ENCODE measurements around the gene DCDC2. TPM values are rescaled to one million over a fixed set of nuclear protein-coding genes. Genes with fewer than 3 reads are reported as not detected.

DCDC2 gene
- total and polyA plus RNA-seq, 2 donors (not counting 1 experiment from before 2014, with no cell fraction given), result not detected

DNA sequence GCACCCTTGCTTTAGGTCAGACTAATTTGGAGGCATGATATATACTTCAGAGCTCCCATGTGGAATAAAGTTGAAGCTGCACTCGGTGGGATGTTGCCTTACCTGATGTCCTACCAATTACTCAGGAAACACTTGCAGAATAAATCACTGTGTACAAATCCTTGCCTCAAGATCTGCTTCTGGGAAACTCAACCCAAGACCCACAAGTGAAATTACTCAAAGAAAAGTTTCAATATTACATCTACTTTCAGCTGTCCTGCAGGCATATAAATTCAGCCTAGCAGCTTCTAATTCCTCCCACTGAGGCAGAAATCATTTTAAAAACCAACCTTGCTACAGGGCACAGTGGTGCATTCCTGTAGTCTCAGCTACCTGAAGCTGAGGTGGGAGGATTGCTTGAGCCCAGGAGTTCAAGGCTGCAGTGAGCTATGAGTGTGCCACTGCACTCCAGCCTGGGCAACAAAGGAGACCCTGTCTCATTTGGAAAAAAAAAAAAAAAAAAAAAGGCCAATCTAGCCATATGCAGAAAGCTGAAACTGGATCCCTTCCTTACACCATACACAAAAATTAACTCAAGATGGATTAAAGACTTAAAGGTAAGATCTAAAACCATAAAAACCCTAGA is 20.7 kb upstream of the DCDC2 start:
- Histone ChIP-seq H4K20me1 (ENCODE audit: control insufficient read depth, insufficient read depth, low read length, poor library complexity, severe bottlenecking) (no peaks in the 10 kb centered on the region), H2AFZ (ENCODE audit: insufficient read depth, low read depth, low read length, poor library complexity, severe bottlenecking) (no peak overlapping the region), H3K4me3 (ENCODE audit: control extremely low read depth in 1 of 5, extremely low read depth in 1 of 5, insufficient read depth in 1 of 5, low read depth in 2 of 5, low read length in 4 of 5) (no peak overlapping the region), H3K4me2 (replicated peaks; ENCODE audit: low read depth, low read length, poor library complexity, severe bottlenecking) (no peak overlapping the region), H3K4me1 (ENCODE audit: control insufficient read depth in 2 of 2, insufficient read depth in 2 of 2, low read length in 2 of 2) (no peaks in the 10 kb centered on the region), H3K9ac (ENCODE audit: low read length) (no peak overlapping the region), H3K9me3 (ENCODE audit: control extremely low read depth in 1 of 3, control insufficient read depth in 2 of 3, insufficient read depth in 1 of 3, low read length in 2 of 3) (no peaks in the 10 kb centered on the region), H3K79me2 (ENCODE audit: control insufficient read depth, insufficient read depth, low read length) (no peaks in the 10 kb centered on the region), H3K27me3 (replicated peaks in 1 of 4; ENCODE audit: control extremely low read depth in 1 of 4, control insufficient read depth in 3 of 4, insufficient read depth in 4 of 4, low read length in 3 of 4) (peaks cover 0 to 4% (median 0%) of the 10 kb centered on the region in 4 experiments), H3K27ac (ENCODE audit: low read length in 2 of 2) (no peak overlapping the region), H3K36me3 (replicated peaks in 1 of 2; ENCODE audit: control extremely low read depth in 1 of 2, control insufficient read depth in 1 of 2, extremely low read depth in 1 of 2, insufficient read depth in 2 of 2, low read length in 1 of 2) (no peaks in the 10 kb centered on the region)
- DNase-seq, result no peak
- TF ChIP-seq EZH2 (IDR thresholded peaks at IDR 0.05; ENCODE audit: borderline replicate concordance, insufficient read depth, low read depth, low read length, poor library complexity, severe bottlenecking), result no peak
- no peak for TF ChIP-seq CTCF (IDR thresholded peaks at IDR 0.05)
- ChIA-PET POLR2A (no interaction called here), CTCF (no interaction called here)
- Mint-ChIP-seq H3K27me3 (peaks cover 4% of the 10 kb centered on the region), H3K4me1 (no peaks in the 10 kb centered on the region), H3K4me3 (no peak overlapping the region), H3K27ac (no peak overlapping the region), H3K9me3 (ENCODE audit: insufficient read depth) (no peaks in the 10 kb centered on the region)
- intact Hi-C loops (cut with micrococcal nuclease), result no loop called here
- WGBS (ENCODE audit: insufficient coverage), result 80% methylated on average over 1 of the region's 1 CpG
- no peak for ATAC-seq (ENCODE audit: low read depth)

DNA sequence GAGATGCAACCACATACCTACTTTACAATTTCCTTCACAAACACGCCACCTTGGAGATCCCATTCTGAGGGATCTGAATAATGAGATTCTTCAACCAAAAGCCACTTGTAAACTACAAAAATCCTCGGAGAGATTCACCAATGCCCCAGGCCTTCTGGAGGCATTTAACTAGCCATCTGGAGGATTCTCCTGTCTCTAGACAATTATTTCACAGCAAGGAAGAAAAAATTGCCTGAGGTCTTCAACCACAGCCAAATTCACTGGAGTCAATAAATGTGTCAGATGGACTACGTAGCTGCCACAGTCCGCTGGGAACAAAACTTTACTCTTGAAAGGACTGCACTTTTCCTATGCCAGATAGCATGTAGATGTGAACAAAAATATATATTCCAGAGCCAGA is 19.0 kb upstream of the DCDC2 start:
- DNase-seq (no peak), ATAC-seq (ENCODE audit: low read depth) (no peak)
- H3K36me3 ChIP-seq (replicated peaks in 1 of 2; ENCODE audit: control extremely low read depth in 1 of 2, control insufficient read depth in 1 of 2, extremely low read depth in 1 of 2, insufficient read depth in 2 of 2, low read length in 1 of 2), result no peaks in the 10 kb centered on the region
- Mint-ChIP-seq H3K9me3 (ENCODE audit: insufficient read depth) (no peaks in the 10 kb centered on the region), H3K27me3 (peaks cover 11% of the 10 kb centered on the region), H3K4me3 (no peak overlapping the region), H3K4me1 (no peaks in the 10 kb centered on the region), H3K27ac (no peak overlapping the region)
- ChIA-PET CTCF (interaction anchor here (1.1 kb wide), 1 partner anchor 17 kb away, joined by 4 read pairs; no protein-coding TSS in a partner anchor), POLR2A (no interaction called here)
- H2AFZ ChIP-seq (ENCODE audit: insufficient read depth, low read depth, low read length, poor library complexity, severe bottlenecking), result no peak overlapping the region
- H3K79me2 ChIP-seq (ENCODE audit: control insufficient read depth, insufficient read depth, low read length), result no peaks in the 10 kb centered on the region
- TF ChIP-seq EZH2 (IDR thresholded peaks at IDR 0.05; ENCODE audit: borderline replicate concordance, insufficient read depth, low read depth, low read length, poor library complexity, severe bottlenecking), result no peak
- no peak for TF ChIP-seq CTCF (IDR thresholded peaks at IDR 0.05)
- H3K4me3 ChIP-seq (ENCODE audit: control extremely low read depth in 1 of 5, extremely low read depth in 1 of 5, insufficient read depth in 1 of 5, low read depth in 2 of 5, low read length in 4 of 5), result no peak overlapping the region
- intact Hi-C loops (cut with micrococcal nuclease), result no loop called here
- H4K20me1 ChIP-seq (ENCODE audit: control insufficient read depth, insufficient read depth, low read length, poor library complexity, severe bottlenecking), result no peaks in the 10 kb centered on the region
- no peak overlapping the region for H3K9ac ChIP-seq (ENCODE audit: low read length)
- no peak overlapping the region for H3K4me2 ChIP-seq (replicated peaks; ENCODE audit: low read depth, low read length, poor library complexity, severe bottlenecking)
- H3K27me3 ChIP-seq (replicated peaks in 1 of 4; ENCODE audit: control extremely low read depth in 1 of 4, control insufficient read depth in 3 of 4, insufficient read depth in 4 of 4, low read length in 3 of 4), result peaks cover 0 to 4% (median 0%) of the 10 kb centered on the region in 4 experiments
- WGBS (ENCODE audit: insufficient coverage), result 94% methylated on average over 2 of the region's 4 CpGs
- H3K27ac ChIP-seq (ENCODE audit: low read length in 2 of 2), result no peak overlapping the region
- no peaks in the 10 kb centered on the region for H3K4me1 ChIP-seq (ENCODE audit: control insufficient read depth in 2 of 2, insufficient read depth in 2 of 2, low read length in 2 of 2)
- H3K9me3 ChIP-seq (ENCODE audit: control extremely low read depth in 1 of 3, control insufficient read depth in 2 of 3, insufficient read depth in 1 of 3, low read length in 2 of 3), result no peaks in the 10 kb centered on the region
